ENCODE data around the gene FBXL7.

DNA sequence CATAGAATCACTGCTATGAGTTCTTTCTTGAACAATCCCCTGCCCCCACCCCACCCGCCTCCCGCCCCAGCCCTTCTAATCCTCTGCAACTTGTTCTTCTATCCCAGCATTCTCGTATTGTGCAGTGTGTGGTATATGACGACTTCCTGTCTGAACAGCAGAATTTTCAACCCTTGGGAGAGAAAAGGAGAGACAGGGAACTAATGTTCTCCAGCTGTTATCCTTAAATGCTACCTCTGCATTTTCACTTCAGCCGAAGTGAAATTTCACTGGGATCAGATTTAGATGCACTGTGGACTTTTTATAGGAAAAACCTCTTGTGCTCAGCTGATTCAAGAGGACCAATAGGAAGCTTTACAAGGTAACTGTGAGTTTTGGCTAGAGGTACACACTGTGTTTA lies 2.2 kb downstream of the FBXL7 start:
- TF ChIP-seq, protein P1, sequence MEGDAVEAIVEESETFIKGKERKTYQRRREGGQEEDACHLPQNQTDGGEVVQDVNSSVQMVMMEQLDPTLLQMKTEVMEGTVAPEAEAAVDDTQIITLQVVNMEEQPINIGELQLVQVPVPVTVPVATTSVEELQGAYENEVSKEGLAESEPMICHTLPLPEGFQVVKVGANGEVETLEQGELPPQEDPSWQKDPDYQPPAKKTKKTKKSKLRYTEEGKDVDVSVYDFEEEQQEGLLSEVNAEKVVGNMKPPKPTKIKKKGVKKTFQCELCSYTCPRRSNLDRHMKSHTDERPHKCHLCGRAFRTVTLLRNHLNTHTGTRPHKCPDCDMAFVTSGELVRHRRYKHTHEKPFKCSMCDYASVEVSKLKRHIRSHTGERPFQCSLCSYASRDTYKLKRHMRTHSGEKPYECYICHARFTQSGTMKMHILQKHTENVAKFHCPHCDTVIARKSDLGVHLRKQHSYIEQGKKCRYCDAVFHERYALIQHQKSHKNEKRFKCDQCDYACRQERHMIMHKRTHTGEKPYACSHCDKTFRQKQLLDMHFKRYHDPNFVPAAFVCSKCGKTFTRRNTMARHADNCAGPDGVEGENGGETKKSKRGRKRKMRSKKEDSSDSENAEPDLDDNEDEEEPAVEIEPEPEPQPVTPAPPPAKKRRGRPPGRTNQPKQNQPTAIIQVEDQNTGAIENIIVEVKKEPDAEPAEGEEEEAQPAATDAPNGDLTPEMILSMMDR (IDR thresholded peaks at IDR 0.05; ENCODE audit: low read depth, low read length), result no peak
- no peak for TF ChIP-seq EZH2phosphoT487 (IDR thresholded peaks at IDR 0.05; ENCODE audit: low read depth)

Measured in OCI-LY3 (cell line).